GM19240 (cell line): ENCODE measurements around the gene SLC17A5.
"Not testable (repeated sequence)": the region's sequence is repeated elsewhere in the genome, so short reads cannot be mapped to it uniquely, and the experiment has no call there.

Experiments used
- DNase-seq: peaks from one replicate; pipeline ENCODE4 v3.0.0; 2011; ENCODE audit warnings: low spot score; ENCODE audit not compliant: insufficient read length

SLC17A5 gene

DNA sequence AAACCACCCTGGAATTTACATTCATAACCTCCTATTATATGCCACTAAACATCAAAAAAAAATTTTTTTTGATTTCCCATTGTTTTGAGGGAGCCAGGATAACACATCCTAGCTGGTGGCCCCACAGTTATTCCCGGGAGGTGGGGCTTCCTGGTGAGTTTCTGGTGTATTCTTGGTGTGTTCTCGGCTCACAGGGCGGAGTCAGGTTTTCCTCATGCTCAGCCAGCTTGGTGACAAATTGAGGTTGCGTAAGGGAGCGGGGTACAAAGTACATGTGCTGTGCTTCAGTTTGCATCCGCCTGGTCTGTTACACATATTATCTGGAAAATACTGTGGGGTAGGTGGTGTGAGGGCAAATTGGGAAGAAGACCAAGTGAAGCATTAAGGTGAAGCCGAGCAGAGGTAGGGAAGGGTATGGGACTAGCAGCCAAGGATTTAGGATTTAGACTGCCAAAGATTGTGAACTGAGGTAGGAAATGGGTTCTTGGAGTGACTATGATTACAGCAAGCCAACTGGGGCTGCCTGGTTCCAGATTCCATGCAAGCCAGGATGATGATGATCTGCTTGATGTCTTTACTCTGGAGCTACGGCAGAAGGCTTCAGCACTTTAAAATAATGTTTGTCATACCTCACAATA is 86.7 kb downstream of the SLC17A5 start:
- no peak for DNase-seq

DNA sequence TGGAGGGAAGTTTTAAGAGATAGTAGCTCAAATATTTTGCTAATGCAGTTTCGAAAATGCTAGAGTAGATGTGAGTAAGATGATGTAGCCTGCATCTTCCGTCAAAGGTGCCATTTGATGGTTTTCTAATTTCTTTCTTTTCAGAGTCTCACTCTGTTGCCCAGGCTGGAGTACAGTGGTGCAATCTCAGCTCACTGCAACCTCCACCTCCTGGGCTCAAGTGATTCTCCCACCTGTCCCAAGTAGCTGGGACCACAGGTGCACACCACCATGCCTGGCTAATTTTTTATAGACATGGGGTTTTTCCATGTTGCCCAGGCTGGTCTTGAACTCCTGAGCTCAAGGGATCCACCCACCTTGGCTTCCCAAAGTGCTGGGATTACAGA is 87.3 kb downstream of the SLC17A5 start:
- DNase-seq = not testable (repeated sequence)

- no peak for DNase-seq
Measured at GRCh38 chr6:73565767-73566485, 87.9 kb downstream of the SLC17A5 start.

GRCh38 chr6:73564578-73565345 is 89.0 kb downstream of the SLC17A5 start:
- no peak for DNase-seq

GRCh38 chr6:73562558-73562957 is 91.2 kb downstream of the SLC17A5 start:
- no peak for DNase-seq

DNA sequence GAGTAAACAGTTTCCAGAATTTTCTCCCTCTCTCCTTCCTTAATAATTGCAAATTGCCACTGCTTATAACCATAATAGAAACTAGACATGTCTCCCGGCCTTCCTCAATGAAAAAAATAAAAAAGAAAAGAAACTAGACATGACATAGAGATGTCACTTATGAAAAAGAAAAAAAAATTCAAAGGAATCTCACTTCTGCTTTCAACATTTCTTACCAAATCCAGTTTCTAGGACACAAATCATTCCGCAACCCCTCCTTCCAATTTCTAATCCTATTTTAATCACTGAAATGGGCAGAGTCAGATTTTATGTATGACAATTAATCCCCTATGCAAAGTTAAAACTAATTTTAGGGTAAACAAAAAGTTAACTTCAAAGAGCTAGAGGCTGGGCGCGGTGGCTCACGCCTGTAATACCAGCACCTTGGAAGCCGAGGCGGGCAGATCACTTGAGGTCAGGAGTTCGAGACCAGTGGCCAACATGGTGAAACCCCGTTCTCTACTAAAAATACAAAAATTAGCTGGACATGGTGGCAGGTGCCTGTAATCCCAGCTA is 92.9 kb downstream of the SLC17A5 start:
- DNase-seq = no peak

- no peak for DNase-seq
Measured at GRCh38 chr6:73560182-73560732, 93.5 kb downstream of the SLC17A5 start.

DNA sequence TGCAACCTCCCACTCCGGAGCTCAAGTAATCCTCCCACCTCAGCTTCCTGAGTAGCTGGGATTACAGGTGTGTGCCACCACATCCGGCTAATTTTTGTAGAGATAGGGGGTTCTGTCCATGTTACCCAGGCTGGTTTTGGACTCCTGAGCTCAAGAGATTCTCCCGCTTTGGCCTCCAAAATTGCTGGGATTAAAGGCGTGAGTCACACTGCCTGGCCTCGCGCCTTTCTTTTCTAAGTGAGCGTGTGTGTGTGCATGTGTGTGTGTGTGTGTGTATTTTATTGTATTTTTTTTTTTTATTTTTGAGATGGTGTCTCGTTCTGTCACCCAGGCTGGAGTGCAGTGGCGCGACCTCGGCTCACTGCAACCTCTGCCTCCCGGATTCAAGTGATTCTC is 94.4 kb downstream of the SLC17A5 start:
- DNase-seq = not testable (repeated sequence)

DNA sequence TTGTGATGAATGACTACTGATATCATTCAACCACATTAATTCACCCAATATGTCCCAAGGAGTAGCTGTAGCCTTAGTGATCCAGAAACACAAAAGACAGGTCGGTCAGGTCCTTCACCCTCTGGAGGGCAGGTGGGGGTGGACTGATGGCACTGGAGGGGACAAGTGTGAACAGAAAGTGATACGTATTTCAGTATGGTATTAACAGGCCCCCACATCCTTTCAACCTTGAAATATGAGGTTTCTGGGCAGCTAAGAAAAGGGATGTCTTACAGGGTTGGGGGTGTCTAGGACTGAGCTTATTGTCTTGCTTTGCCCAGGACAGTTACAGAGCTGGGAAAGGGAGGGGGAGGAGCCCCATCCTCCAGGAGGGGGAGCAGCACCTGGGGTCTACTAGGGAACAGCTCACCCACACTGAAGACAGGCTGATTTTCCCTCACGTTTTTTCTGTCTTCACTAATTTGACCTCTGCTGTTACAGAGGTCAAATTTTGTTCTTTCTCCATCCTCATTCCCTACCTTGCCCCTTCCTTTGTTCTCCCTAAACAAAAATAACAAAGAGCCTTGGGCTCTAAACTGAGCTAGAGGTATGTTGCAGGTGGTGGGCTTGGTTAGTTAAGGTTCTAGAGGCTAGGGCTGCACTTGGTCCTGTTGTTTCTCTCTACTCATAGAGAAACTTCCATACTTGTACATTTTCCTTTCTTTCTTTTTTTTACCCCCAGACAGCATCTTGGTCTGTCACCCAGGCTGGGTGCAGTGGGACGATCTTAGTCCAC is 95.0 kb downstream of the SLC17A5 start:
- DNase-seq = no peak

- DNase-seq = no peak
Measured at GRCh38 chr6:73556836-73557235, 97.0 kb downstream of the SLC17A5 start.

- DNase-seq = not testable (repeated sequence)
Measured at GRCh38 chr6:73555380-73555949, 98.3 kb downstream of the SLC17A5 start.

DNA sequence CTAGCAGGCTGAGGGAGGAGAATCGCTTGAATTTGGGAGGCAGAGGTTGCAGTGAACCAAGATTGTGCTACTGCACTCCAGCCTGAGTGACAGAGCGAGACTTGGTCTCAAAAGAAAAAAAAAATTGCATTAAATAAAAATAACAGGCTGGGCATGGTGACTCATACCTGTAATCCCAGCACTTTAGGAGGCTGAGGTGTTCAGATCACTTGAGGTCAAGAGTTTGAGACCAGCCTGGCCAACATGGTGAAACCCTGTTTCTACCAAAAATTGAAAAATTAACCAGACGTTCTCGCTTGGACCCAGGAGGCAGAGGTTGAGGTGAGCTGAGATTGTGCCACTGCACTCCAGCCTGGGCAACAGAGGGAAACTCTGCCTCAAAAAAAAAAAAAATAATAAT is 102.7 kb downstream of the SLC17A5 start:
- DNase-seq = not testable (repeated sequence)

GRCh38 chr6:73548458-73549446 is 105.0 kb downstream of the SLC17A5 start:
- DNase-seq = no peak

DNA sequence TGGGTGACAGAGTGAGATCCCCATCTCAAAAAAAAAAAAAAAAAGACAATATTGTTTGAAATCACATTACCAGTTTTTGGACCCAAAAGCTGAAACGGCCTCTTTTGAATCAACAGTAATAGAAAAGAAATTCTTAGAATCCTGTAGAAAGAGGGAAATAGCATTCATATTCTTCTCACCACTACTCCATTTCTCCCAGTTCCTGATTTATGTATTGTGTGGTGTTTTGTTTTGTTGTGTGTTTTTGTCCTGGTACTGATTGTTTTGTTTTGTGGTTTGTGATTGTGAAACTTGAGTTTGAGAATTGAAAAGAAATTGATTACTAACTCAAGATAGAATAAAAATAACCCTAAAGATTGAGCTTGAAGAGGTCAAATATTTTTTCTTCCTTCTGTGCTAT is 106.8 kb downstream of the SLC17A5 start:
- no peak for DNase-seq
